Colon (tissue), 2 donors: ENCODE results near the gene PHF21A.
"Not testable (repeated sequence)": the region's sequence is repeated elsewhere in the genome, so short reads cannot be mapped to it uniquely, and the experiment has no call there.

ENCODE experiments used
- FAIRE-seq: peaks from 2 replicates; lab custom pipeline; 2012; peaks lifted over from hg19 to GRCh38; lab: Jason Lieb, UNC
- donor health status: control.
- donor health status: control.

PHF21A gene

GRCh38 chr11:45902452-45903380 is 218.5 kb downstream of the PHF21A start:
- no peak for FAIRE-seq

GRCh38 chr11:45901626-45902025 is 219.6 kb downstream of the PHF21A start:
- FAIRE-seq, result no peak

- FAIRE-seq, result no peak
Observed at GRCh38 chr11:45900916-45901617, 220.2 kb downstream of the PHF21A start.

GRCh38 chr11:45900175-45900800 is 221.0 kb downstream of the PHF21A start:
- FAIRE-seq, result not testable (repeated sequence)

- FAIRE-seq, result no peak
Observed at GRCh38 chr11:45899448-45900174, 221.6 kb downstream of the PHF21A start.

GRCh38 chr11:45899086-45899447 is 222.2 kb downstream of the PHF21A start:
- FAIRE-seq, result no peak

- FAIRE-seq, result no peak
Observed at GRCh38 chr11:45897556-45897955, 223.7 kb downstream of the PHF21A start.

GRCh38 chr11:45896422-45896984 is 224.8 kb downstream of the PHF21A start:
- no peak for FAIRE-seq

- no peak for FAIRE-seq
Observed at GRCh38 chr11:45895553-45896259, 225.5 kb downstream of the PHF21A start.

- no peak for FAIRE-seq
Observed at GRCh38 chr11:45894555-45895247, 226.6 kb downstream of the PHF21A start.

- no peak for FAIRE-seq
Observed at GRCh38 chr11:45892856-45893255, 228.4 kb downstream of the PHF21A start.

- no peak for FAIRE-seq
Observed at GRCh38 chr11:45890886-45891550, 230.2 kb downstream of the PHF21A start.

- FAIRE-seq, result no peak
Observed at GRCh38 chr11:45889966-45890365, 231.3 kb downstream of the PHF21A start.

- no peak for FAIRE-seq
Observed at GRCh38 chr11:45889555-45889954, 231.7 kb downstream of the PHF21A start.

- FAIRE-seq, result no peak
Observed at GRCh38 chr11:45887587-45887986, 233.7 kb downstream of the PHF21A start.

- no peak for FAIRE-seq
Observed at GRCh38 chr11:45886816-45887520, 234.3 kb downstream of the PHF21A start.

- no peak for FAIRE-seq
Observed at GRCh38 chr11:45885921-45886721, 235.1 kb downstream of the PHF21A start.

- FAIRE-seq, result no peak
Observed at GRCh38 chr11:45885274-45885920, 235.9 kb downstream of the PHF21A start, which contains the start of gene MAPK8IP1. TSS of gene MAPK8IP1 (plus strand) at chr11:45885651. CDS start at chr11:45885821, 170 bp downstream.
